T1000 (cell line): ENCODE results near the gene GAK.
"Not testable (repeated sequence)": the region's sequence is repeated elsewhere in the genome, so short reads cannot be mapped to it uniquely, and the experiment has no call there.

Experiments
- DNase-seq: peaks from one replicate; lab custom pipeline; 2025; ENCODE audit warnings: mixed read lengths; lab: John Stamatoyannopoulos, UW

The GAK gene

DNA sequence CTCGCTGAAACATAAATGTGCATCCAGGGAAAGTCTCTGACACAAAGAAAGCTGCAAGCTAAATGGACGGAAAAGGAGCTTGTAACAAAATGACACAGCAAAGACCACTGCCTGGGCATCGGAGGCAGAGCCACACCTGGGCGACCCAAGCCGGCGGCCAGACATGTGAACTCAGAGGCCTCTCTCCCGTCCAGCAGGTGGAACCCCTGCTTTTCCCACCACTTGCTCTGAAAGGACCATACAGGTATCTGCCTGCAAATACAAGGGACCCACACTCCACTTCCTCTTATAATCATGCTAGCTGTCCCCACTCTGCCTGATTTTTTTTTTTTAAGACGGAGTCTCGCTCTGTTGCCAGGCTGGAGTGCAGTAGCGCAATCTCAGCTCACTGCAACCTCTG, 118.2 kb downstream of the GAK start:
- DNase-seq, result no peak

- no peak for DNase-seq
Measured at GRCh38 chr4:808860-809570, 123.1 kb downstream of the GAK start.

DNA sequence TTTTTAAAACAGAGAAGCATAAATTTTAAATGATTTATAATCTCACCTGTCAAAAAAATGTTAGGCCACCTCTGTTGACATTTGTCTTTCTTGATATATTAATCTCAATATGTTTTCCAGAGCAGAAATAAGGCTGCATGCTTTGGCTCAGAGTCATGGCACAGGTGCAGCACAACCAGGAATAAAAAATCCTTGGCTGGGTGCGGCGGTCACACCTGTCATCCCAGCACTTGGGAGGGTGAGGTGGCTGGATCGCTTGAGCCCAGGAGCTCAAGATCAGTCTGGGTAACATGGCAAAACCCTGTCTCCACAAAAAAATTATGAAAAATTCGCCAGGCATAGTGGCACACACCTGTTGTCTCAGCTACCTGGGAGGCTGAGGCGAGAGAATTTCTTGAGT, 124.3 kb downstream of the GAK start:
- DNase-seq, result no peak

DNA sequence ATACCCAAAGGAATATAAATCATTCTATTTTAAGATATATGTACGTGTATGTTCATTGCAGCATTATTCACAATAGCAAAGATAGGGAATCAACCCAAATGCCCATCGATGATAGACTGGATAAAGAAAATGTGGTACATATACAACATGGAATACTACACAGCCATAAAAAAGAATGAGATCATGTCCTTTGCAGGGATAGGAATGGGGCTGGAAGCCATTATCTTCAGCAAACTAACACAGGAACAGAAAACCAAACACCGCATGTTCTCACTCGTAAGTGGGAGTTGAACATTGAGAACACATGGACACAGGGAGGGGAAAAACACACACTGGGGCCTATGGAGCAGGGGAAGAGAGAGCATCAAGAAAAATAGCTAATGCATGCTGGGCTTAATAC, 125.1 kb downstream of the GAK start:
- not testable (repeated sequence) for DNase-seq

- no peak for DNase-seq
Measured at GRCh38 chr4:804804-805203, 127.3 kb downstream of the GAK start.

DNA sequence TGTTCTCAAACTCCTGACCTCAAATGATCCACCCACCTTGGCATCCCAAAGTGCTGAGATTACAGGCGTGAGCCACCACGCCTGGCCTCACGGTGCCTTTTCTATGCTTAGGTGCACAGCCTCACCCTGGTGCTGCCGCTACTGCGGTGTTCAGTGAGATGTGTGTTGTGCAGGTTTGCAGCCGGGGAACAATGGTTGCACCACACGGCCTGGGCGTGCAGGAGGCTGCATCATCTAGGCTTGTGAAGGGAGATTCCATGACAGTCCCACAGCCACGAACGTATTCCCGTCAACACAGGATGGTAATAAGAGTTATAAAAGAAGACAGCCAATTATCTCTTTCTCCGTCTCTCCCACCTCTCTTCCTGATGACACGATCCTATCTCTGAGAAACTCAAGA, 128.2 kb downstream of the GAK start:
- DNase-seq, result no peak

GRCh38 chr4:801436-802124, 130.5 kb downstream of the GAK start:
- no peak for DNase-seq
